ENCODE data around the gene RNF43.
A peak's percentile ranks its signal among the peaks of the same experiment; 100 is the strongest.

DNA sequence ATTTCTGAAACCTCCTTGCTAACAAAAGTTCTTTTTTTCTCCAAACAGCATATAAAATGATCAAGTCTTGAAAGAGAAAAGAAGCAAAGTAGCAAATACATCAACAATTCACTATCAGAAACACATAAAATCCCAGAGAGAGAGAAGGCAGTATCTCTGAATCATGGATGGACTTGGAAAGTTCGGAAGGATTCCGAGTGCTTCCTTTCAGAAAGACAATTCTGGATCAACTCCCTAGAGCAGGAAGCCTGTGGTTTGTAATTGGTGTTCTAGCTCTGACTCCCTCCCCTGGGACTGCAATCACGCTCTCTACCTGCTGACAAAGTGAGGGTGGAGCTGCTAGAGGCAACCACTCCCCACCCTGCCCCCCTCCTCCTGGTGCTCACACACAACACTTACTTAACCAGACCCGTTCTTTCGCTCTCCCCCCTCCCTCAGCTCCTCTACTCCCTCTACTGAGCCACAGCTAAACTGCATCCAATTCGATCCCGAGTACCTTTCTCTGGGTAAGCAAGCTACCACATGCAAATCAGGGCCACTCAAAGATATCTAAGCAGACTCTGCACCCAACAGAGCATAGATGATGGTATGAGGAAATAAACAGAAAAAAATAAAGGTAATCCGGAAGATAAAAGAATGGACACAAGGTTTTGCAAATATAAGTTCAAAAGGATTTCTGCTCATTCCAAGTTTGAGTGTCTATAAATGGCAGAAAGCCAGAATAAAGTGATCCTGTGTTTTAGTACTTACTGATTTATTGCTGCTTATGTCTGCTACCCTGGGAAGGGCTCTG lies at the start of gene RNF43:
- TF ChIP-seq, protein P1, sequence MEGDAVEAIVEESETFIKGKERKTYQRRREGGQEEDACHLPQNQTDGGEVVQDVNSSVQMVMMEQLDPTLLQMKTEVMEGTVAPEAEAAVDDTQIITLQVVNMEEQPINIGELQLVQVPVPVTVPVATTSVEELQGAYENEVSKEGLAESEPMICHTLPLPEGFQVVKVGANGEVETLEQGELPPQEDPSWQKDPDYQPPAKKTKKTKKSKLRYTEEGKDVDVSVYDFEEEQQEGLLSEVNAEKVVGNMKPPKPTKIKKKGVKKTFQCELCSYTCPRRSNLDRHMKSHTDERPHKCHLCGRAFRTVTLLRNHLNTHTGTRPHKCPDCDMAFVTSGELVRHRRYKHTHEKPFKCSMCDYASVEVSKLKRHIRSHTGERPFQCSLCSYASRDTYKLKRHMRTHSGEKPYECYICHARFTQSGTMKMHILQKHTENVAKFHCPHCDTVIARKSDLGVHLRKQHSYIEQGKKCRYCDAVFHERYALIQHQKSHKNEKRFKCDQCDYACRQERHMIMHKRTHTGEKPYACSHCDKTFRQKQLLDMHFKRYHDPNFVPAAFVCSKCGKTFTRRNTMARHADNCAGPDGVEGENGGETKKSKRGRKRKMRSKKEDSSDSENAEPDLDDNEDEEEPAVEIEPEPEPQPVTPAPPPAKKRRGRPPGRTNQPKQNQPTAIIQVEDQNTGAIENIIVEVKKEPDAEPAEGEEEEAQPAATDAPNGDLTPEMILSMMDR (IDR thresholded peaks at IDR 0.05) = peak; percentile 56 to 94 (median 84)
- TF ChIP-seq POLR2A (IDR thresholded peaks at IDR 0.05) = peak in 3 of 4 donors; percentile 72 to 81 (median 77)
